ENCODE results near the gene PNO1.

The PNO1 gene

DNA sequence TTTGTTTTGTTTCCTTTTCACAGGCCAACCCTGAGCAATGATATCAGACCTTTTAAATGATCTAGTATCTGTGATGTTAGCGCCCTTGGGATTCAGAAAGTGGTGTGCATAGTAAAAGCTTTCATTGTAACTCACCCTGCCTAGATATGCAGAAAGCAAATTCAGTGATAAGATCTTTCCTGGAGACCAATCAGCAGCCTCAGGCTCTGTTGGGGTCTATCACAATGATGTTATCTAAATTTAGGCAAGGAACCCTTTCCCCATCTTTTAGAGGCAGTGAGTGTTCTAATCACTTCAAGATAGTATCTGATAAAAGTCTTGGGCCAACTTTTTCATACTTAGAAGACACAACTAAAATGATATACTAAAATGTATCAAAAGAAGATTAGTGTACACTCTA is 23.6 kb upstream of the PNO1 start:
- in situ Hi-C loops (cut with HindIII; ENCODE audit: low sequenced_read_pairs) = no loop called here
- TF ChIP-seq CTCF (IDR thresholded peaks at IDR 0.05; ENCODE audit: low read depth, low read length) = no peak
- no peak overlapping the region for H3K4me3 ChIP-seq (ENCODE audit: low read depth, low read length)
- no peak for DNase-seq (ENCODE audit: low read depth, low spot score)

DNA sequence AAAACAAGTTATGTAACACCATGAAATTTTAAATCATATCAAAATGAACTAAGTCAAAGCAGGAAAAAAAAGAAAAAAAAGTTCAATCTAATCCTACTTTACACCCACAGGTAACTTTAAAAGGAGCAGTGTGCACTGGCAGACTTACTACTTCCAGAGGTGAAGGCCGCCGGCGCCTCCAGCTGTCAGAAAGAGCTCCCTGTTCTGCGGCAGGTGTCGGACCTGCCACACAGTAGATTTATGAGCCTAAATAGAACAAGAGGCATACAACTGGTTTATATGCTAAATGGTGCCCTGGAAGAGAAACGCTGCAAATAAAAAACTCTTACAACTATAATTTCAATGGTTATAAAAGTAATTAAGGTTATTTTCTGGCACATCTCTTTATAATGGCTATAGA is 23.1 kb upstream of the PNO1 start:
- DNase-seq (ENCODE audit: low read depth, low spot score) = no peak
- no peak for TF ChIP-seq CTCF (IDR thresholded peaks at IDR 0.05; ENCODE audit: low read depth, low read length)
- no peak overlapping the region for H3K4me3 ChIP-seq (ENCODE audit: low read depth, low read length)
- in situ Hi-C loops (cut with HindIII; ENCODE audit: low sequenced_read_pairs) = no loop called here

DNA sequence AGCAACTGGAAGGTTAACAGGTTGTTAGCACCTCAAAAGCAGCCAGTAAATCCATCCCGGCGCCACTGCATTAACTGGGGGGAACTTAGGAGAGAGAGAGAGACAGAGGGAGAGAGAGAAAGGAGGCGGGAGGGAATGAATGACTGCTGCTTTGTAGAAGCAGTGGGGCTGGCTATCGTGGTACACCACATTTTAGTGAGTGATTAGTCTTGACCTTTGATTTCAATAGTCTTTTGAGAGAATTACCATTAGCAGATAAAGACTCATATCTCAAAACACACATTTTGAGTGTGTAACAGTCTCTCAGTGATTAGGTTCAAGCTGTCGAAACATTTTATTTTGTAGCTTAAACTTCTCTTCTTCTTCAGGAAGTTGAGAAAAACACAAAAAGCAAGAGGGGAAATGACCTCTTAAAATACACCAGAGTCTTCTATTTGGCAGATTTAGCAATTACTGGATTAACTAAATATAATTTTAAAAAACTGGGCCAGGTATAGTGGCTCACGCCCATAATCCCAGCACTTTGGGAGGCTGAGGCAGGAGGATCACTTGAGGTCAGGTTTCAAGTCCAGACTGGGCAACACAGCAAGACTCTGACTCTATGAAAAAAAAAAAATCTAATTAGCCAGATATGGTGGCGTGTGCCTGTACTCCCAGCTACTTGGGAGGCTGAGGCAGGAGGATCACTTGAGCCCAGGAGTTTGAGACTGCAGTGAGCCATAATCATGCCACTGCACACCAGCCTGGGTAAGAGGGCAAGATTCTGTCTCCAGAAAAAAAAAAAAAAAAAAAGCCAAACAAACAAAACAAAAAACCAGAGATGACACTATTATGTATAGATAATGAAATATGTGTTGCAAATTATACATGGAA is 22.0 kb upstream of the PNO1 start:
- DNase-seq (ENCODE audit: low read depth, low spot score) = no peak
- H3K4me3 ChIP-seq (ENCODE audit: low read depth, low read length) = no peak overlapping the region
- TF ChIP-seq CTCF (IDR thresholded peaks at IDR 0.05; ENCODE audit: low read depth, low read length) = no peak
- in situ Hi-C loops (cut with HindIII; ENCODE audit: low sequenced_read_pairs) = no loop called here

GRCh38 chr2:68141875-68142274 is 15.8 kb upstream of the PNO1 start:
- no peak overlapping the region for H3K4me3 ChIP-seq (ENCODE audit: low read depth, low read length)
- in situ Hi-C loops (cut with HindIII; ENCODE audit: low sequenced_read_pairs) = no loop called here
- TF ChIP-seq CTCF (IDR thresholded peaks at IDR 0.05; ENCODE audit: low read depth, low read length) = no peak
- no peak for DNase-seq (ENCODE audit: low read depth, low spot score)

DNA sequence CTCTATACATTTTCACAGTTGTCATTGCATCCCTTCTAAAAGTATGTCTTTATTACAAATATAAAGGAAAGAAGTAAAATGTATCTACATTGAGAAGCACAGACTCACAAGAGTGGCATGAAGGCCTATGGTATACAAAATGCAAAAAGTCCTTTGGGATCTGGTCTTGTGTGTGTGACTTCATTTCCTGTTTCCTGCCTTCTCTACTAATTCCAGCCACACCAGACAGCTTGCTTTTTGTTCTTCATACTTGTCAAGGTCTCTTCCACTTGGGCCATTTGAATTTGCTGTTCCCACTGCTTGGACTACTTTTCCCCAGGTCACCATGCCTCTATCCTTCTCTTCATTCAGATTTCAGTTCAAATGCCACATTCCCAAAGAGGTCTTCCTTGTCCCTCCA is 6.7 kb upstream of the PNO1 start:
- in situ Hi-C loops (cut with HindIII; ENCODE audit: low sequenced_read_pairs) = no loop called here
- no peak overlapping the region for H3K4me3 ChIP-seq (ENCODE audit: low read depth, low read length)
- TF ChIP-seq CTCF (IDR thresholded peaks at IDR 0.05; ENCODE audit: low read depth, low read length) = no peak
- no peak for DNase-seq (ENCODE audit: low read depth, low spot score)

- no peak overlapping the region for H3K4me3 ChIP-seq (ENCODE audit: low read depth, low read length)
- no peak for DNase-seq (ENCODE audit: low read depth, low spot score)
- in situ Hi-C loops (cut with HindIII; ENCODE audit: low sequenced_read_pairs) = no loop called here
- TF ChIP-seq CTCF (IDR thresholded peaks at IDR 0.05; ENCODE audit: low read depth, low read length) = no peak
Observed at GRCh38 chr2:68152681-68153347, 4.9 kb upstream of the PNO1 start.
